ENCODE data around the gene MED12L. TPM values are rescaled to one million over a fixed set of nuclear protein-coding genes. Genes with fewer than 3 reads are reported as not detected.
"Not testable (repeated sequence)": the region's sequence is repeated elsewhere in the genome, so short reads cannot be mapped to it uniquely, and the experiment has no call there.

The MED12L gene
- total RNA-seq, 1 donor from 2014 or later = 0.20 TPM

GRCh38 chr3:151372063-151372820 lies 286.8 kb downstream of the MED12L start:
- DNase-seq (ENCODE audit: low read depth, low spot score) = no peak

DNA sequence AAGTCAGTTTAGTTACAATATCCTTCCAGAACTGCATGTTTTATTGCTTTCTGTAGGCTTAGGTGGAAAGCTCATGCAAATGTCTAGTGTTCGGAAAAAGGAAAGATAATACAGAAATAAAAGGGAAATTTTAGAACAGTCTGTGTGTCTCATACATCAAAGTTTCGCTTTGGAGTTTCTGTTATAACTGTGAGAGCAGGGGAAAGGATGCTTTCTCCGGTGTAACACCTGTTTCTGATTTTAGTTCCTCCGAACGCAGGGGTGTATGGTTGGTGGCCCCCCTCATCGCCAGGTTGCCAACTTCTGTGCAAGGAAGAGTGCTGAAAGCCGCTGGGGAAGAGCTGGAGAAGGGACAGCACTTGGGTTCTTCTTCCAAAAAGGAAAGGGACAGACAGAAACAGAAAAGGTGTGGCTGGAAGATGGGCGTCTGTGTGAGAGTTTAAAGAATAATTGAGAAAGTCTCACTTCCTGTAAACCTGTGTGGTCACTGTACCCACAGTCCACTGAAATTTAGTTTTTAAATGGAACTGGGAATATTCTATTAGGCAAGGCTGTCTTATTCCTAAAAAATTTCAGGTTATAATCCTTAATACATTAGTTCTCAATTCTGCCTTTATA lies 292.4 kb downstream of the MED12L start:
- DNase-seq (ENCODE audit: low read depth, low spot score) = no peak

- no peak for DNase-seq (ENCODE audit: low read depth, low spot score)
Measured at GRCh38 chr3:151379083-151379734, 293.7 kb downstream of the MED12L start.

DNA sequence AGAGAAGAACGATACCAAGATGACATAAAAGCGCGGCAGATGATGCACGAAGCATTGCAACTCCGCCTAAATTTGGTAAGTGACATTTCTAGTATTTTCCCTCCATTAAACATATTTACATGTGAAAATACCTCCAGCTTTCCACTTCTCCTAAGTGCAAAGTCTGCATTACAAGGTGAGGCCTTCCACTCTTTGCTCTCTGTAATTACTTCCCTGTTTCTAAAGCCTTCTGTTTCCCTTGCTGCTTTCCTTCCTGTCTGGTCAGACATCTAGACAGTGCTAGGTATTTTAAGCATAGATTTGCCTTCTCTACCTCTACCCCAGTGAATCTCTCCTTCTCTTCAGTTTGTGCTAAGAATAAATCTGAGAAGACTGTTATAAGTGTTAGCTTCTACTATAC lies 297.2 kb downstream of the MED12L start:
- DNase-seq (ENCODE audit: low read depth, low spot score) = no peak

DNA sequence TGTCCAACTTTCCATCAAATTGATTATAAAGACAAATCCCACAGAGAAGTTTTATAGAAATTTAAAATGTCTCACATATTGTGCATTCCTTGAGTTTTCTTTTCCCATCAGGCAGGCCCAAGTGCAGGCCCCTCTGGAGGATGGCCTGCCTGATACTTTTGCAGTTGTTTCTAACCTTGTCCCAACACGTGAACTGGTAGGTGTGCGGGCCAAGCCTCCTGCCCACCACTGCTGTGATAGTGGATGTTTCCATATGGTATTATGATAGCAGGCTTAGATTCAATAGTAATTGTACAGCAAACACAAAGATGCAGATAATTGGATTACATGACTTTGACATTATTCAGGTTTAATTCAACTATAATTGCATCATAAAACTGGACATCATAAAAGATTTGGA lies 297.6 kb downstream of the MED12L start:
- no peak for DNase-seq (ENCODE audit: low read depth, low spot score)

DNA sequence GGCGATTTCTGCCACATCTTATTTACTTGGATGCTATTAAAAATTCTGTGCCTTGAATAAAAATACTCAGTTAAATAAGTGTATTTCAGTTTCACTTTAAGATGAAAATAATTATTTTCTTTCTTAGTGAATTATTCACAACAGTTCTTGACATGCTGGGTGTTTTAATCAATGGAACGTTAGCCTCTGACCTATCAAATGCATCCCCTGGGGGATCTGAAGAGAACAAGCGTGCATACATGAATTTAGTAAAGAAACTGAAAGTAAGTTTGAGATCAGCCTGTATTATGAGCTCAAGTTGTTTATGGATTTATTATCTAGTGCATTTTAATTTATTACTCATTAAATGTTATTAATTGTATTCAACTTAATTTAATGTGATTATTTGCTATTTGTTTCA lies 298.5 kb downstream of the MED12L start:
- DNase-seq (ENCODE audit: low read depth, low spot score) = no peak

DNA sequence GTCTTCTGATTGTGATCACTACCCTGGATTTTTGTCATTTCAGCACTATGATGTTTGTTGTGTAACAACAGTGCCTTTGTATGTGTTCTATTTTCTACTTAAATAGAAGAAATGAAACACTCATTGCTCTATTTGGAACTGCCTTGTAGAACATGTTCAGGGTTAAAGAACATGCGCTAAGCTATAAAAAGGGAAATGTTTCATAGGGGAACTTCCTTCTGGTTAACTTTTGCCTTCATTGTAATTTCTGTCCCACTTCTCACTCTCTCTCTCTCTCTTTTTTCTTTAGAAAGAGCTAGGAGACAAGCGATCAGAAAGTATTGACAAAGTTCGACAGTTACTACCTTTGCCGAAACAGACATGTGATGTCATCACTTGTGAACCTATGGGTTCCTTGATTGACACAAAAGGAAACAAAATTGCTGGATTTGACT lies 299.3 kb downstream of the MED12L start, which contains the start of gene P2RY12:
TSS of gene P2RY12 (minus strand) at position 13 of the 434 bp plus-strand sequence. CDS start 45,908 bp downstream, outside the sequence.
- DNase-seq (ENCODE audit: low read depth, low spot score) = no peak

DNA sequence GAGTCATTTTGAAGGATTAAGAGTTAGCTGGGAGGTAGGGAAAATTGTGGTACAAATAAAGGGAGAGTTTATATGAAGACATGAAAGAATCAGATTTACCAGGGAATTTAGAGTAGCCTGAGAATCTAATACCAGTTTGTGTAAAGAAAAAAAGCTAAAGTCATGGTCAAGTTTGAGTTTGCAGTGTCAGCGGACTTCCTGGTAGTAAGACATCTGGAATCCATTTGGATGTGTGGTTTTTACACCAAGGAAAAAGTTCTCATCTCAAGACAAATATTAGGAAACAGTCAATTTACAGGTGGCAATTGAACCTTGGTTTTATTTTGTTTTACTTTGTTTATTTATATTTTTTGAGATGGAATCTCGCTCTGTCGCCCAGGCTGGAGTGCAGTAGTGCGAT lies 300.6 kb downstream of the MED12L start:
- no peak for DNase-seq (ENCODE audit: low read depth, low spot score)

DNA sequence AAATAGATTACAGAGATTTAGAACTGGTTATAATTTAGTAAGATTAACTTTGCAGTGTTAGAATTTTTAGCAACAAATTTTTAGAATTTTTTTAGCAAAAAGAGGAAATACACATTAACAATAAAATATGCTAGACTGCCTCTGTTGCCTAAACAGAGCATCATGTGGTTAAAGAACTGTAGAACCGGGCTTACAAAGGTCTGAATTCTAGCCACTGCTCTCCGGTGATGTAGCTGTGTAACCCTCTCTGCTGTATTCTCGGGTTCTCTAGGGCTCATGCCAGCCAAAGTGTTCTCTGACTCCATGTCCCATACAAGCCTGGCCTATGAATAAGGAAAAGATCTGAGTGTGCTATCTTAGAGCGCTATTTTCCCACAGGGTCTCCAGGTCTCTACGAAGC lies 302.0 kb downstream of the MED12L start:
- no peak for DNase-seq (ENCODE audit: low read depth, low spot score)

GRCh38 chr3:151387842-151388241 lies 302.4 kb downstream of the MED12L start:
- no peak for DNase-seq (ENCODE audit: low read depth, low spot score)

DNA sequence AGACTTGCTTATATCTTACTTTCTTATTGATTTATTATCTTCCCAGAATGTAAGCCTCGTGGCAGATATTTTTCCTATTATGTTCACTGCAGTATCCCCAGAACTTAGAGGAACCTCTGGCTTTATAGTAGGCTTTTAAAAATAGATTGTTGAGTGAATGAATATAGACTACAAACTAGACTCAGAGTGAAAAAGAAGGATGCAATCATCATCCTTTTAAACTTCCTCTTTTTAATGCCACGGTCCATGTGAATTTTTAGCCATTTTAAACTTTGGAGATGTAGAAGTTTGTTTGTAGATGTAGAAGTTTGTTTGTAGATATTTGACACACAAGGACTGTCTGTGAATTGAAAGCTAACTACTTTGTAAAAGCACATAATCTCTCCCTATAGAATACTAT lies 306.3 kb downstream of the MED12L start:
- DNase-seq (ENCODE audit: low read depth, low spot score) = no peak

DNA sequence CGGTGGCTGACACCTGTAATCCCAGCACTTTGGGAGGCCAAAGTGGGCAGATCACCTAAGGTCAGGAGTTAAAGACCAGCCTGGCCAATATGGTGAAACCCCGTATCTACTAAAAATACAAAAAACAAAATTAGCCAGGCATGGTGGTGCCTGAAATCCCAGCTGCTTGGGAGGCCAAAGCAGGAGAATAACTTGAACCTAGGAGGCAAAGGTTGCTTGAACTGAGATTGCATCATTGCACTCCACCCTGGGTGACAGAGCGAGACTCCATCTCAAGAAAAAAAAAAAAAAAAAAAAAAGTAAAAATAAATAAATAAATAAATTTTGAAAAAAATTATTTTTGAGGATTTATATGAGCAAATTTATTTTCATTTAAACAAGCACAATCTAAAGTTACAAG lies 306.7 kb downstream of the MED12L start:
- DNase-seq (ENCODE audit: low read depth, low spot score) = not testable (repeated sequence)

- DNase-seq (ENCODE audit: low read depth, low spot score) = no peak
Measured at GRCh38 chr3:151393146-151393830, 307.8 kb downstream of the MED12L start.

DNA sequence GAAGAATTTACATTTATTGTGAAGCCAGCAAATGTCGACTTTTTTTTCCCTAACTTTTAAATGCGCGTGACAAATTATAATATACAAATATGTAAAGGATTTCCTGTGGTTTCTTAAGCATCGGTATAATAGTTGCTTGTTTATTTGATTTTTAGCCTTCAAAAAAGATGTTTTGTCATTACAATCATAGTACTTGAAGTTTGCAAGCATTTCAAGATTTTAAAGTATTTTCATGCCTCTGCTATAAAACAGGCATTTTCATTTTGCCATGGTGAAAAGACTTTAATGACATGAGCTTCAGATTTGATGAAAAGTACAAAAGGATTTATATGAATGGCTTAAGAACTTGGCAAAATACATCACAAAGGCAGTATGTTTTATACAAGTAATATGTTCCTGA lies 308.5 kb downstream of the MED12L start:
- no peak for DNase-seq (ENCODE audit: low read depth, low spot score)

GRCh38 chr3:151394611-151395010 lies 309.1 kb downstream of the MED12L start:
- no peak for DNase-seq (ENCODE audit: low read depth, low spot score)

- no peak for DNase-seq (ENCODE audit: low read depth, low spot score)
Measured at GRCh38 chr3:151395806-151396205, 310.3 kb downstream of the MED12L start.

GRCh38 chr3:151398895-151399294 lies 313.4 kb downstream of the MED12L start:
- DNase-seq (ENCODE audit: low read depth, low spot score) = no peak

- DNase-seq (ENCODE audit: low read depth, low spot score) = no peak
Measured at GRCh38 chr3:151400341-151400740, 314.9 kb downstream of the MED12L start.

GRCh38 chr3:151402349-151402748 lies 316.9 kb downstream of the MED12L start:
- DNase-seq (ENCODE audit: low read depth, low spot score) = no peak

DNA sequence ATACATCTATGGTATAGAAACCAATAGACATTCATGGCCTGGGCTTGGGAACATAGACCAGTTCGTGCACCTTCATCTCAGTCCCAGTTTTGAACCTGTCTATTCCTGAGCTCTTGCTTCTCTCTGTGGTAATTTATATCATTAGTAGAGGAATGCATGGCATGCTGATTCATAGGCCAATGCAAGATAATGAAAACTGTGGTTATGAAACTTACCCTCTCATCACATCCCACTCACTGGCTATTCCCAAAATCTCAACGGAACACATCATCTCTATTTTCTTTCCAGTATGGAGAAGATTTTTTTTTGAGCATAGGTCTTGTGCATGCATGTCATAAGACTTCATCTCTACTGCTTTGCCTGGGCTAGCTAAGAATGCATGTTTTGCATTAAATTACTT lies 317.8 kb downstream of the MED12L start:
- no peak for DNase-seq (ENCODE audit: low read depth, low spot score)

DNA sequence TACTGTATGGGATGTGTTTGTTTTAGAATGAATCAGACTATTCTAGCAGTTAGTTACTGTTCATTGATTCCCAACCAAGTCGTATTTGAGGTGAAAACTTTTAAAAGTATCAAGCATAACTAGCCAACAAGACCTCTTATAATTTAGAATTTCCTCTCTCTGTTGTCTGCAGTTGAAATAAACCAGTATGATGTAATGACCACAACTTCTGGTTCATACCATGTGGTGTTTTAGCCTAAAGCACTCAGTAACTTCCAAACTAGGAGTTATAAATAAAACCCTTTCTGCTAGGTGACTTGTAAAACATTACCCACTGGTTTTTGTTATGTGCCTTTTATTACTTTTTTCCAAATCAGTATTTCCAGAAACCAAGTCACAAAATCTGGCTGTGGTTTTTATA lies 318.9 kb downstream of the MED12L start:
- DNase-seq (ENCODE audit: low read depth, low spot score) = no peak

DNA sequence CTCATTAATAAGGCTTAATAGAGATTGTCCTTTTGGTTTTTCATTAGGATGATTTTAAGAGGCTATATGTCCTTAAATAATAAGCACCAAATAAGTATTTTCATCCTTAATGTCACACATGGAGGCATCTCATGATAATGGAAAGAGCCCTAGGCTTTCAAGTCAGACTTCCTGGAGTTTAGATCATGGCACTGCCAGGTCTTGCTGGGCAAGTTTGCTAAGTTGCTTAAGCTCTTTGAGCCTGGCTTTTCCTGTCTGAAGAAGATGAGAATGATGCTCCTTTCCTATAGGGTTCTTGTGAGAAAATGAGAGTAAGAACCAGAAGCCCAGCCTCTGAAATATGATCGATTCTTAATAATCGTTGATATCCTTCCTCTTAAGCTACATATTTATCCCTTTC lies 322.5 kb downstream of the MED12L start:
- no peak for DNase-seq (ENCODE audit: low read depth, low spot score)
